Rectal smooth muscle tissue (tissue), 1 donor: ENCODE measurements around the gene METAP1D.

Experiments used
- H3K27ac ChIP-seq: one replicate; pipeline ENCODE4 v1.7.0; 2013; ENCODE audit warnings: low read depth, low read length, inconsistent platforms
- H3K27me3 ChIP-seq: one replicate; pipeline ENCODE4 v1.7.0; 2013; ENCODE audit warnings: low read length; ENCODE audit not compliant: control insufficient read depth, insufficient read depth
- H3K36me3 ChIP-seq: one replicate; pipeline ENCODE4 v1.7.0; 2013; ENCODE audit warnings: low read length; ENCODE audit not compliant: control insufficient read depth, insufficient read depth
- H3K4me1 ChIP-seq: one replicate; pipeline ENCODE4 v1.7.0; 2013; ENCODE audit warnings: low read length; ENCODE audit not compliant: control insufficient read depth, insufficient read depth
- H3K4me3 ChIP-seq: one replicate; pipeline ENCODE4 v1.7.0; 2013; ENCODE audit warnings: low read length
- H3K9ac ChIP-seq: one replicate; pipeline ENCODE4 v1.7.0; 2013; ENCODE audit warnings: low read length

The METAP1D gene

DNA sequence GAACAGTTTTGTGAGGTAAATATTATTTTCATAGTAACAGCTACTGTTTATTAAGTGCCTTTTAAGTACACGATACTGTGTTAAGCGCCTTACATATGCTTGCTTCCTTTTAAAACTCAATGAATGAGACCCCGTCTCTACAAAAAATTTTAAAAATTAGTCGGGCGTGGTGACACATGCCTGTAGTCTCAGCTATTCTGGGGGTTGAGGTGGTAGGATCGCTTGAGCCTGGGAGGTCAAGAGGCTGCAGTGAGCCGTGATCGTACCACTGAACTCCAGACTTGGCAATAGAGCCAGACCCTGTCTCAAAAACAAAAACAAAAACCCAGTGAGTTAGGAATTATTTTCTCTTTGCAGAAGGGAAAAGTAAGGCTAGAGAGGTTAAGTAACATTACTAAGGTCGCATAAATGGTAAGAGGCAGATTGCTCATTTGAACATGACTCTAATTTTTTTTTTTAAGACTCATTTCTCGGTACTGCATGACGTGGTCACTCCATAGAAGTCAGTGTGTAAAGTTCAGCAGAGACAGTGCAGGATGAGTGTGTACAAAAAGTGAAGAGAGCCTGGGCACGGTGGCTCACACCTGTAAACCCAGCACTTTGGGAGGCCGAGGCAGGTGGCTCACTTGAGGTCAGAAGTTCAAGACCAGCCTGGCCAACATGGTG is 1.1 kb downstream of the METAP1D start:
- no peak overlapping the region for H3K27ac ChIP-seq
- H3K36me3 ChIP-seq, result no peaks in the 10 kb centered on the region
- no peaks in the 10 kb centered on the region for H3K27me3 ChIP-seq
- peaks cover 5% of the 10 kb centered on the region for H3K4me1 ChIP-seq
- H3K4me3 ChIP-seq, result peak overlapping the region; percentile 99
- H3K9ac ChIP-seq, result no peak overlapping the region

DNA sequence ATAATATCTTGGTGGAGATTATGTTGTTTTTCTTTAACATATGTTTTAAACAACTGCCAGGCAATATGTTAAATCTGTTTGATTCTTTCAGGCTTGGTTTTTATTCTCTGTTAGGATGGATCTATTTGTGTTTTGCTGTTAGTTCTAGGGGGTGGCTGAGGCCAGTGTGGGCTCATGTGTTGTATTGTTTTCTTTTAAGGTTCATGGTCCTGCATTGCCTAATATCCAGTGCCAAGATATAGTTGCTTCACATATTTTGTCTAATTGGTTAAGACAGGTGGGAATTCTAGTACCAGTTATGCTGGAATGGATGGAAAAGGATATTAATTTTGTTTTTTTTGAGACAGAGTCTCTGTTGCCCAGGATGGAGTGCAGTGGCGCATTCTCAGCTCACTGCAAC is 7.6 kb downstream of the METAP1D start:
- no peak overlapping the region for H3K4me3 ChIP-seq
- no peak overlapping the region for H3K9ac ChIP-seq
- H3K27ac ChIP-seq, result no peak overlapping the region
- H3K36me3 ChIP-seq, result no peaks in the 10 kb centered on the region
- no peaks in the 10 kb centered on the region for H3K27me3 ChIP-seq
- no peaks in the 10 kb centered on the region for H3K4me1 ChIP-seq

GRCh38 chr2:172009823-172010222 is 10.1 kb downstream of the METAP1D start:
- Histone ChIP-seq H3K9ac (no peak overlapping the region), H3K4me1 (no peaks in the 10 kb centered on the region), H3K27me3 (no peaks in the 10 kb centered on the region), H3K4me3 (no peak overlapping the region), H3K27ac (no peak overlapping the region), H3K36me3 (no peaks in the 10 kb centered on the region)

- no peak overlapping the region for H3K27ac ChIP-seq
These were observed 12.2 kb downstream of the METAP1D start for GRCh38 chr2:172011812-172012575.

GRCh38 chr2:172012677-172013391 is 13.1 kb downstream of the METAP1D start:
- Histone ChIP-seq H3K4me3 (no peak overlapping the region), H3K9ac (no peak overlapping the region), H3K27ac (no peak overlapping the region), H3K4me1 (no peaks in the 10 kb centered on the region), H3K36me3 (no peaks in the 10 kb centered on the region), H3K27me3 (no peaks in the 10 kb centered on the region)

More at GRCh38 chr2:172011812-172012575, 12.2 kb downstream of the METAP1D start:
- Histone ChIP-seq H3K36me3 (no peaks in the 10 kb centered on the region), H3K4me1 (no peaks in the 10 kb centered on the region), H3K9ac (no peak overlapping the region), H3K4me3 (no peak overlapping the region), H3K27me3 (no peaks in the 10 kb centered on the region)

DNA sequence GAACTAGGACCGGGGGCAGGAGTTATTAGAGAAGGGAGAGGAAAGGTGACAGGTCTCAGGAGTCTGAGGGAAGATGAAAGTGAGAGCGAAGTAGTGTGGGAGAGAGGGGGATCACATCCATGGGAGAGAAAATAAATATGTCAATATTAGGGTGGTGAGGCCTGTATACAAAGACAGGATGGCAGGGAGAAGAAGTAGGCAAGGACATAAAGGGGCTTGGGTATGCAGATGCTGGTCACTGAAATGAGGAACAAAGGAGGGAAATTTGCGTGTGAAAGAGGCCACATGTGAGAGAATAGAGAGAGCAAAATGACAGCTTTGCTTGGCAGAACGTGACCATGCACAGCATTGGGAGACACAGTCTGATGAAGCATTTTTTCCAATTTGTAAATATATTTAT is 13.6 kb downstream of the METAP1D start:
- Histone ChIP-seq H3K4me3 (no peak overlapping the region), H3K9ac (no peak overlapping the region), H3K27me3 (no peaks in the 10 kb centered on the region), H3K4me1 (no peaks in the 10 kb centered on the region), H3K27ac (no peak overlapping the region), H3K36me3 (no peaks in the 10 kb centered on the region)

DNA sequence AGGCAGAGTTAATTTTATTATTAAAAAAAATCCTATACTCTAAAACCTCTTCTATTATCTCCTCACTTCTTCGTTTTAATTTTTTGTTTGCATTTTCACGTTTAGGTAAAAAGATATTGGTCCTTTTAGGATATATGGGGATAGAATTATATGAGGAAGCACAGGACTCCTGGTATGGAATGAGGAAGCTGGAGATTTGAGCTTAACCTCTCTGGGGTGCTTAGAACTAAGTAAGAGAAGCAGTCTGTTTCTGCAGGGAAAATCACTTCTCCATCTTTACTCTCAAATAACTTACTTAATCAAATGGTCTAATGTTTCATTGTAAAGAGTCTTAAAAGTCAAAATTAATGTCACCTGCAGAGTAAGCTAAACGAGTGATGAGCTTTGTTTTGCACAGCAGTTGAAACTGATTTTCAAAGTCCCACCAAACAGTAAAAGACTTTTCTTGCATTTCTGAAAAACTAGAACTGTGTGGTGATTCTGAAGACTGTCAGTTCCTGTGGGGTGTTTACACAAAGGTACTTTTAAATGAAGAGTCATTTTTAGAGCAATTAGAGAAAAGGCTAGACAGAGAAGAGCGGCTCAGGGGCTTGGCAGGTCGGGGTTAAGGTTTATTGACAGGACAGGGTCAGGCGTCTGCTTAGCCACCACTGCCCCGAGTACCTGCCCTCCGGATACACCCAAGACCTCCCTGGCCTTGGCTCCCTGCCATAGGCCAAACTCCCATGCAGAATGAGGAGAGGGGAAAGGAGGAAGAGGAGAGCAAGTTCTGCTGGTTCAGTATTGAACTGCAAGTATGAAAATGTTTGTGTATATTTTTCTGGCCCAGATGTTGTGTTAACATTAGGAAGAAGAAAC is 21.6 kb downstream of the METAP1D start:
- no peaks in the 10 kb centered on the region for H3K36me3 ChIP-seq
- no peak overlapping the region for H3K4me3 ChIP-seq
- H3K4me1 ChIP-seq, result peaks cover 2% of the 10 kb centered on the region
- no peak overlapping the region for H3K9ac ChIP-seq
- no peak overlapping the region for H3K27ac ChIP-seq
- H3K27me3 ChIP-seq, result no peaks in the 10 kb centered on the region

GRCh38 chr2:172021955-172022354 is 22.2 kb downstream of the METAP1D start:
- Histone ChIP-seq H3K4me3 (no peak overlapping the region), H3K4me1 (peaks cover 2% of the 10 kb centered on the region), H3K36me3 (no peaks in the 10 kb centered on the region), H3K27ac (no peak overlapping the region), H3K9ac (no peak overlapping the region), H3K27me3 (no peaks in the 10 kb centered on the region)

GRCh38 chr2:172031536-172031935 is 31.8 kb downstream of the METAP1D start:
- Histone ChIP-seq H3K36me3 (no peaks in the 10 kb centered on the region), H3K4me3 (no peak overlapping the region), H3K9ac (no peak overlapping the region), H3K27me3 (no peaks in the 10 kb centered on the region), H3K27ac (no peak overlapping the region), H3K4me1 (no peaks in the 10 kb centered on the region)

DNA sequence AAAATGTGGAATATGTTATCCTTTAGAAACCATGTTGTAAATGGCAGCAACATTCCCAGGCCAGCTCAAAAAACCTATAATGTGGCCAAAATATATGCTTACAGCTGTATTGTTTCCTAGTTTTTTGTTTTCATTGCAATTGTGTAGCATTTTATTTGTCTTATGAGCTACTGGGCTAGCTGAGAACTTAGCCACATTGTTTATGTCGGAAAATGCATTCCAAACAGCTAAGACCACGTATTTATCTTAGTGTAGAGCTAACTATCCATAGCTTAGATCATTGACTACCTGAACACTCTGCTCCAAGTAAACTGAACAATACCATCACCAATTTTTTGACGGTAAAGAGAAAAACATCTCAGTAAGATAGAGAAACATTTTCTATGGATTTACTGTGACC is 38.4 kb downstream of the METAP1D start:
- Histone ChIP-seq H3K4me1 (no peaks in the 10 kb centered on the region), H3K9ac (no peak overlapping the region), H3K27me3 (no peaks in the 10 kb centered on the region), H3K36me3 (no peaks in the 10 kb centered on the region), H3K4me3 (no peak overlapping the region), H3K27ac (no peak overlapping the region)

DNA sequence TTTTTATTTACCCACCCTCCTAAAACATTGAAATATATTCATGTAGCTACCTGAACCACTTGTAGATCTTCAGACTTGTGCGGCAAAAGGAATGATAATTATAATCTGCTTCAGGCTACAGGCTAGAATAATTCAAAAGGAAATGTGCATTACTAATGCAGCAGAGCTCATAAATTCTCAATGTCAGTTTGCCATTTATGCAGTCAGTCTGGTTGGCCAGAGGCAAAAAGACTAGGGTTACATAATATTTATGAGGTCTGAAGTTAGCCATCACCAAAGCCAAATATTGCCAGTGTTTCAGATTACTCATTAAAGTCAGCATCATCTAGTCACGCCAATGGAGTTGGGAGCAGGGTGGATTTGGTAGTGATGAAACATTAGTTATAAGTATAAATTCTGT is 38.9 kb downstream of the METAP1D start:
- Histone ChIP-seq H3K27me3 (no peaks in the 10 kb centered on the region), H3K4me1 (no peaks in the 10 kb centered on the region), H3K9ac (no peak overlapping the region), H3K4me3 (no peak overlapping the region), H3K27ac (no peak overlapping the region), H3K36me3 (no peaks in the 10 kb centered on the region)
